Non-pigmented ciliary epithelial cell (primary cell): Measurements from ENCODE around the gene HTRA3.

Experiments
- DNase-seq: peaks from one replicate; pipeline ENCODE4 v3.0.0-alpha.2; 2010; ENCODE audit warnings: low read depth

HTRA3 gene

GRCh38 chr4:8280876-8281440 is 11.4 kb downstream of the HTRA3 start:
- DNase-seq, result no peak

GRCh38 chr4:8281519-8282133 is 12.1 kb downstream of the HTRA3 start:
- peak; percentile 13 for DNase-seq

- DNase-seq, result no peak
Measured at GRCh38 chr4:8282134-8282641, 12.6 kb downstream of the HTRA3 start.

- DNase-seq, result no peak
Measured at GRCh38 chr4:8282742-8283141, 13.2 kb downstream of the HTRA3 start.

- no peak for DNase-seq
Measured at GRCh38 chr4:8283161-8283560, 13.6 kb downstream of the HTRA3 start.

GRCh38 chr4:8283631-8284121 is 14.1 kb downstream of the HTRA3 start:
- DNase-seq, result no peak

GRCh38 chr4:8284391-8284790 is 14.8 kb downstream of the HTRA3 start:
- no peak for DNase-seq

GRCh38 chr4:8285143-8285975 is 15.8 kb downstream of the HTRA3 start:
- no peak for DNase-seq

GRCh38 chr4:8285976-8286718 is 16.6 kb downstream of the HTRA3 start:
- no peak for DNase-seq

GRCh38 chr4:8286719-8287342 is 17.3 kb downstream of the HTRA3 start:
- no peak for DNase-seq

GRCh38 chr4:8287343-8288280 is 18.1 kb downstream of the HTRA3 start:
- no peak for DNase-seq

GRCh38 chr4:8289151-8289750 is 19.7 kb downstream of the HTRA3 start:
- DNase-seq, result no peak

GRCh38 chr4:8289956-8290700 is 20.6 kb downstream of the HTRA3 start:
- no peak for DNase-seq

GRCh38 chr4:8290701-8290970 is 21.1 kb downstream of the HTRA3 start:
- no peak for DNase-seq

GRCh38 chr4:8291036-8291682 is 21.6 kb downstream of the HTRA3 start:
- no peak for DNase-seq

- DNase-seq, result no peak
Measured at GRCh38 chr4:8291701-8292477, 22.3 kb downstream of the HTRA3 start.

- DNase-seq, result no peak
Measured at GRCh38 chr4:8292478-8293107, 23.0 kb downstream of the HTRA3 start.
